Motor neuron (in vitro differentiated cells): ENCODE data around the gene CACHD1. TPM values are rescaled to one million over a fixed set of nuclear protein-coding genes. Genes with fewer than 3 reads are reported as not detected.

Experiments
- ATAC-seq, 8 experiments: fragments of 200-7000 bp; cut with Tn5 transposase; replicated peaks in 6 of 8; 2 replicates each; pipeline ENCODE4 v1.8.0; 2021; ENCODE audit warnings: mild to moderate bottlenecking in 8 of 8, moderate library complexity in 8 of 8
- H3K27ac ChIP-seq, 2 donors: fragments of 250-450 bp; sonication (Bioruptor Pico); 2 replicates each; pipeline ENCODE4 v1.9.0; 2021; ENCODE audit warnings: antibody characterized with exemption in 2 of 2, mild to moderate bottlenecking in 2 of 2, moderate library complexity in 1 of 2
- H3K4me1 ChIP-seq, 2 donors: fragments of 250-450 bp; sonication (Bioruptor Pico); replicated peaks in 1 of 2; 2 replicates each; pipeline ENCODE4 v1.6.1; 2021; ENCODE audit warnings: antibody characterized with exemption in 2 of 2, mild to moderate bottlenecking in 2 of 2, moderate library complexity in 1 of 2
- H3K4me3 ChIP-seq, 5 donors: fragments of 250-450 bp; sonication (Bioruptor Pico); 2 replicates each; pipeline ENCODE4 v1.9.0; 2021; ENCODE audit warnings: antibody characterized with exemption in 5 of 5, mild to moderate bottlenecking in 5 of 5, moderate library complexity in 4 of 5
- WGBS, 10 experiments: fragments of 450-650 bp; shearing (Covaris generic); methylation state at CpG; one replicate each; pipeline ENCODE4 v1.0.0; 2022; 5-methylcytosine and 5-hydroxymethylcytosine counted together
- in situ Hi-C, 9 experiments: fragments of 400-800 bp; cut with MboI; loops; one replicate each; pipeline ENCODE4 v1.15.0; 2021; ENCODE audit warnings: low sequenced_read_pairs in 9 of 9, low pct_unique_long_range_greater_than_20kb in 2 of 9; ENCODE audit not compliant: unreplicated experiment in 9 of 9
- total RNA-seq, 8 experiments: library from RNA; unstranded; fragments of 300-600 nt; gene quantifications; 2 replicates each; pipeline versions ENCODE4 v1.2.3 to v1.2.4, GENCODE V29; 2022

Gene CACHD1
- total RNA-seq, 8 experiments from 2014 or later, result 18.6 to 54.2 (median 31.6) TPM

DNA sequence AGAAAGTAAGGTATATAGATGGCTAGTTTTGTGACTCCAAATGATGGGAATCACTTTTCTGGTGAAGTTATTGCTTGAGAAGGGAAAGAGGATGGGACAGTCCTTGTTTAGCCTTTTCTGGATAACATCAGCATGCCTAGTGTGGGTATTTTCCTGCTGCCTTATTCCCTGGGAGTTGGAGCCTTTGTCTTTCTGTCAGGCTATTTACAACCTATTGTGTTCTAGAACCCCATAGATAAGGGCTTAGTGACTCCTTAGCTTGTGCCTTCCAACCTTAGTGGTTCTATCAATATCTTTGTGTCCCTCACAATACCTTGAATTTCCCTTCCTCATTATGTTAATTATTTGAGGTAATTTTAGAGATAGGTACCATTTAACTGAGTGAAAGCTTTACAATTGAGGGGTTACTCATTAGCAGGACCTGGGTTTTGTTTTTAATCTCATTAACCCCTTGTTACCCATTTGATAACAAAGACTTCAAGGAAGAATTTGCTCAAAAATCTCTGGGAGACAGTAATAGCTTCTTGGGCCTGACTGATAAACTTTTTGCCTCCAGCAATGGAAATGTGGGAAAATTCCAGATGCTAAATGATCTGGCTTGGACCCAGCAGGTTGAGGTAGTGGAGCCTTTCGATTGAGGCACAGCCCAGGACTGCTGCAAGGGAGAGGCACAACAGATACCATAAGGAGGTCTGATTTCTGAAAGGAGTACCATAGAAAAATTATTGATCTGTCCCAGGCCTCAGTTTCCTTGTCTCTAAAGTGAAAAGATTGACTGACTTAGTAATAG lies 49.0 kb downstream of the CACHD1 start:
- in situ Hi-C loops, result no loop called here
- ATAC-seq, result peak in 1 of 8 experiments; percentile 14
- peaks cover 55 to 65% of the 10 kb centered on the region in 2 donors for H3K4me1 ChIP-seq
- WGBS, 10 experiments, result 65 to 80% (median 70%) methylated on average over 1 of the region's 1 CpG; no CpG with 5 or more reads in 3 of the 10 experiments
- no peak overlapping the region for H3K4me3 ChIP-seq
- H3K27ac ChIP-seq, result no peak overlapping the region

DNA sequence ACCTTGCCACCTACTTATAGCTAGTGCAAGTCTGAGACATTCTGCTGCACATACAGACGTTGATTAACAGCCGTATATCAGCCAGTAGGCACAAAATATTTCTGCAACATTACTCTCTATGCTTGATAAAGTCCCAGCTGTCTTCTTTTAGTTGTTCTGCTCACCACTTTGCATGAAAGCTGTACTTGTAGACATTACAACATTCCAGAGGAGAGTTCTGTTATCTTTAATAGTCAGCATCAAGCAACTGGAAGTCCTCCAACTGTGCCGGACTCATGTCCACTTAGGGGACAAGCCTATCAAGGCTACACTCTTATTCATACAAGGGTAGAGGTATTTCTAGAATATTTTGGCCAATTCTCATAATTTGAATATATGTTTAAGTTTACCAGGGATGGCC lies 50.0 kb downstream of the CACHD1 start:
- ATAC-seq, result no peak
- H3K27ac ChIP-seq, result no peak overlapping the region
- WGBS, 10 experiments, result 67 to 100% (median 97%) methylated on average over 1 to 3 of the region's 3 CpGs
- no peak overlapping the region for H3K4me3 ChIP-seq
- in situ Hi-C loops, result no loop called here
- peaks cover 53 to 60% of the 10 kb centered on the region in 2 donors for H3K4me1 ChIP-seq

DNA sequence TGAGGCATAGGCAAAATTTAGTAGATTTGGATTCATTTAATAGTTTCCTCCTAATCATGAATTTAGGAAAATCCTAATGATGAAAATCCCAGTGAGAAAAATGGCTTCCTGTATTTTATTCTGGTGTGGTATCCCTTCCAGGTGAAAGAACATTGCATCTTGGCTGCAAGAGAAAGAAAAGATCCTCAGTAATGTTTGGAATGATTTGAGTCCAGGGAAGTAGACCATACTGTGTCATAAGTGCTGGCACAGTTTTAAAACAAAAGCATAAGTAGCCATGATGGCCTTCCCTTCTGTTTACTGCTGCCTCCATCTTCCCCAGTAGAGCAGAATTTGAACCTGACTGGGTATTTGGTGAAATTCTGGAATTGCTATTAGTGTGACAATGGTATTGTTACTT lies 52.8 kb downstream of the CACHD1 start:
- no peak for ATAC-seq
- no peak overlapping the region for H3K27ac ChIP-seq
- H3K4me1 ChIP-seq, result peaks cover 54 to 61% of the 10 kb centered on the region in 2 donors
- no peak overlapping the region for H3K4me3 ChIP-seq
- in situ Hi-C loops, result no loop called here

DNA sequence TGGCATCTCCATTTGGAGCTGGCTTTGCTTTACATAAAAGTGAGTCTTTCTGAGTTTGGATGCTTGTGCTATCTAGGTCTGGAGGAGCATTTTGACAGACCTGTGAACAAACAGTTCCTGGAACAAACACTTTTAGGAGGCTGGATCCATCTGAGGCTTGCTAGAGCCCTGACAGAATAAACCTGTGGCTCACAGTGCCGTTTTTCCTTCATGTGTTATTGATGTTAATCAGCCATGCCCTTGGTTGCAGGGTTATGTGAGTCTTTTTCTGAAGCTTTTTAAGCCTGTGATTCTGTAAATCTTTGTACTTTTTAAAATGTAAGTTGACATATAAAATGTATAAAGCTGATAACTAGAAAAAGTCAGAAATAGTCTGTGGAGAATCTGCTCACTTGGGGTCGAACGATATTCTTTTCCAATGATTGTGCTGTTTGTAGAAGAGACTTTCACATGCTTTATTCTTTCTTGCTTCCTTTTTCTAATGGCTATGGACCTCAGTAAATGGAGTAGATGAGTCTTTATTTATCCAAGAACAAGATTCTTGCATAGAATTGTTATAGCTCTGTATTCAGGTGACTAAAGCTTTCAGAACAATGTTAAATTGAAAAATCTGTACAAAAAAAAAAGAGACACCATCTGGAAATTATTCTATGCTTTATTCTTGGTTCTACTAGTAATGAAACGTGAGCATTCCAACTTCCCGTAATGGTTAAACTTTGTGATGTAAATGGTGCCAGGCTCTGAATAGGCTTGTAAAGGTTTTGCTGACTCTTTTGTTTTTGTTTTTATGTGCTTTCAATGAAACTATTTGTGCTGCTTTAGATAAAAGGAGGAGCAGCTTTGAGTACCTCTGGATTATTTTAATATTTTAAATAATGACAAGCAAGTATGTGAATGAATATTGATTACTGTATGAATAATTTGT lies 53.7 kb downstream of the CACHD1 start:
- in situ Hi-C loops, result no loop called here
- ATAC-seq, result peak in 5 of 8 experiments; percentile 53 to 73 (median 68)
- Histone ChIP-seq H3K4me3 (peak overlapping the region in 2 of 5 donors; percentile 4 to 8), H3K27ac (peak overlapping the region; percentile 37 to 50), H3K4me1 (peaks cover 50 to 57% of the 10 kb centered on the region in 2 donors)
- 0 to 92% (median 33%) methylated on average over 2 to 5 of the region's 5 CpGs; no CpG with 5 or more reads in 1 of the 10 experiments for whole genome bisulfite sequencing, 10 experiments

DNA sequence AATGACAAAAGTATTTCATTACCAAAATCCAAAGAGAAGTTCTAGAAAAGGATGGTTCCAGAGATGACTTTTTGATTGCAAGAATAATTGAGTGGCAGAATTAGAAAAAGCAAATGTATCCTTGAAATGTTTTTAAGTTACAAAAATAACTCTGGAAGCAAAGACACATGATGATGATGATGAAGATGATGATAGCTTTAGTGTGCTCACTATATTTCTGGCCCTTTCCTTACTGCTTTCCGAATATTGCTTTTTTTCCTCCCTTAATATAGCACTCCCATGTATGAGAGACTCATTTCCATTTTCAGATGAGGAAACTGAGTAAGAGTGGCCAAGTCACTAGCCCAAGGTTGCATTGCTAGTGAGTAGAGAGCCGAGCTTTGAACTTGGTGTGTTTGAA lies 54.7 kb downstream of the CACHD1 start:
- ATAC-seq, result no peak
- no peak overlapping the region for H3K27ac ChIP-seq
- 40 to 100% (median 100%) methylated on average over 1 to 2 of the region's 2 CpGs; no CpG with 5 or more reads in 1 of the 10 experiments for WGBS, 10 experiments
- H3K4me3 ChIP-seq, result no peak overlapping the region
- peaks cover 52 to 54% of the 10 kb centered on the region in 2 donors for H3K4me1 ChIP-seq
- in situ Hi-C loops, result no loop called here

DNA sequence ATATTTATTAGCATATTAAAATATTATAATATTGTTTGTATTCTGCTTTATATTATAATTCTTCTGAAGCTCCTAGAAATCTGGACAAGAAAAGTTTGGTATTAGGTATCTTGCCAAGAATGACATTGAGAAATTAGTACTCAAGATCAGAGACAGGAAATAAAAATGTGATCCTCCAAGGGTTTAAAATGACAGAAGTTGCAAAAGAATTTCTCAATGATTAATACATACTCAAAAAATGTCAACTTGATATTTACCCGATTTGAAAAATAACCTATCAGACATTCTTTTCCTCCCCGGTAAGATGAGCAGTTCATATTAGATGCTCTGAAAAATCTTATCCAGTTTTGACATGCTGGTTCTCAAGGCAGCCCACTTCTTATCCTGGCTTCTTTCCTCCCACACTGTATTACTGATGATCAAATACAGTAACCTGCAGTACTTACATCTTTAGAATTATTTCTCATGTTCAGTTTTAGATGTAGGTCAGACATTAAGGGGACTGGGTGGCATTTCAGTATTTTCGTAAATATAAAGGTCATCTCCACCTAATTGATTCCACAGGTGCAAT lies 55.3 kb downstream of the CACHD1 start:
- H3K4me3 ChIP-seq, result no peak overlapping the region
- in situ Hi-C loops, result no loop called here
- 6 to 100% (median 85%) methylated on average over 2 to 3 of the region's 3 CpGs; no CpG with 5 or more reads in 1 of the 10 experiments for WGBS, 10 experiments
- H3K27ac ChIP-seq, result no peak overlapping the region
- ATAC-seq, result no peak
- H3K4me1 ChIP-seq, result peaks cover 52 to 53% of the 10 kb centered on the region in 2 donors

DNA sequence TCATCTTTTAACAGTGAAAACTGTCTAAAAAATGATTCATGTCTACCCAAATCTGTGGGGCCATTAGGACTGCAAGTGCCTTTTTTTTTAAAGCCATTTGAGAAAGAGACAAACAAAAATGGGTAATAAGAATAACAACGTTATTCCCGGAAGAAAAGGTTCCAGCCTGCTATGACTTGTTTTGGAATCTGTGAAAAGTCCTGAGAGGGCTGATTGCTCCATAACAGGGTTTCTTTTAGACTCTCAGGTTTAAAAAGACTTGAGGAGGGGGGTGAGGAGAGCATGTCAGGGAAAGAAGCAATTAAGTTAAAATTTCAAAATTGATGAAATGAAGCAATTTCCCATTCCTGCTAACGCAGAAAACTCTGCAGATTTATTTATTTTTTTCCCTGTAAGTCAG lies 56.4 kb downstream of the CACHD1 start:
- in situ Hi-C loops, result no loop called here
- H3K27ac ChIP-seq, result no peak overlapping the region
- peaks cover 52 to 53% of the 10 kb centered on the region in 2 donors for H3K4me1 ChIP-seq
- no peak for ATAC-seq
- WGBS, 10 experiments, result 29 to 77% (median 72%) methylated on average over 2 to 3 of the region's 3 CpGs; no CpG with 5 or more reads in 1 of the 10 experiments
- no peak overlapping the region for H3K4me3 ChIP-seq

DNA sequence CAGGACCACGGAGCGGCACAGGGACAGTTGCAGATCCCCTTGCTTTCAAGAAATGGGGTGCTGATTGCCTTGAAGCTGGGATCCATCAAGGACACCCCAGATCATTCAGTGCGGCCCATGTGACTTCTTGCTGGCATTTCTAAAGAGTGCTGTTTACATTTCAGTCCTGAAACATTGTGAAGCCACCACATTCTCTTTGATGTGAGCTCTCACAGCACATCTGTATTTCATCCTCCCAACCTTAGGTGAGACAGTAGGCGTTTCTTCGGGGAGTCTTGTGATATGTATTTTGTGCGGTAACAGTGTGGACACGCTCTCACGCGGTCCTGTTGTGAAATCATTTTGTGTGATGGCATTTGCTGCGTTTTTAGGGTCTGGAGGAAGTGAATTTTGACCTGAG lies 57.2 kb downstream of the CACHD1 start:
- in situ Hi-C loops, result no loop called here
- WGBS, 10 experiments, result 78 to 100% (median 87%) methylated on average over 3 to 10 of the region's 10 CpGs; no CpG with 5 or more reads in 1 of the 10 experiments
- Histone ChIP-seq H3K4me1 (peaks cover 52 to 56% of the 10 kb centered on the region in 2 donors), H3K4me3 (no peak overlapping the region), H3K27ac (no peak overlapping the region)
- ATAC-seq, result peak in 5 of 8 experiments; percentile 11 to 39 (median 30)

DNA sequence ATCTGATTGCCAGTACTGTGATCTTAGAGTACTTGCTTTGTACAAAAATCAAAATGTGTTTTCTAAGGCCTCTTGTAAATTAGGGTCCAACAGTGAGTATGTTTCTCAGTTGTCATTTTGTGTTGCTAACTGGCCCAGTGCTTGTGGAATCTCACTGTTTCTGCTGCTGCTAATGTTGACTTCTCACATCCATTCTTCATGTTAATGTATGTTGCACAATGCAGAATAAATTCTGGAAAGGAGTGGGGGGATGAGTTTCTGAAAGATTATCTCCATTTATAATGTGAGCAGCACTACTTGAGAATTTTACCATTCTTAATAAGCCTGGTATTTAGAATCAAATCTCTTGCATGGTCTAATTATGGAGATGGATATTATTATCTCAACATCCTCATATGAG lies 57.9 kb downstream of the CACHD1 start:
- in situ Hi-C loops, result no loop called here
- peaks cover 52% of the 10 kb centered on the region in 2 donors for H3K4me1 ChIP-seq
- no peak overlapping the region for H3K4me3 ChIP-seq
- no peak overlapping the region for H3K27ac ChIP-seq
- peak in 6 of 8 experiments; percentile 18 to 66 (median 41) for ATAC-seq

DNA sequence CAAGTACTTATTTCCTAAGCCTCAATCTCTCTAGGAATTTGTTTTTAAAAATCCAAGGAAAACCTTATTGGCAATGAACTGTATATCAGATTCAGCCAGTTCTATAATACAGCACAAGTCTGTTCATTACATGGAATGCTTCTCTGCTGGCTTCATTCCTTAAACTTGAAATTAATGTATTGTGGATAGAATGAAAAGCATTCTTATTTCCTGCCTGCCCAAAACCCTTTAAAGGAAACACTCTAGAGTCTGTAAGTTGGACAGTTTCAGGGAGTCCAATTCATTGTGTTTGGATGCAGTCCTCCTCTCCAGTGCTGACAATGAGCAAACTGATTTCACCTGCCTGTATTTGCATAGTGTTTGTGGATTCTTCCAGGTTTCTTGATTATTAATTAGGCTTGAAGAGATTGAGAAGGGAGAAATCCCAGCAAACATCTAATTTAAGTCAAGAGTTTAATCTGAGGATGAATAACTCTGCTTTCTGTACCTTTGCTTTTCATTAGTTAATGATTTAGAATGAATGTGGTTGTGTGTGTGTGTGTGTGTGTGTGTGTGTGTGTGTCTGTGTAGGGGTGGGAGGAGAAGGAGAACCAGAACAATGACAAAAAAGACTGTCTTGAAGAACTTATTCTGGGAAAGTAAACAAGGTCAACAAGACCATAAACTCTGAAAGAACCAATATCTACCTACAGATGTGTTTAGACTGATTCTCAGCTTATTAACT lies 61.2 kb downstream of the CACHD1 start:
- in situ Hi-C loops, result no loop called here
- ATAC-seq, result no peak

DNA sequence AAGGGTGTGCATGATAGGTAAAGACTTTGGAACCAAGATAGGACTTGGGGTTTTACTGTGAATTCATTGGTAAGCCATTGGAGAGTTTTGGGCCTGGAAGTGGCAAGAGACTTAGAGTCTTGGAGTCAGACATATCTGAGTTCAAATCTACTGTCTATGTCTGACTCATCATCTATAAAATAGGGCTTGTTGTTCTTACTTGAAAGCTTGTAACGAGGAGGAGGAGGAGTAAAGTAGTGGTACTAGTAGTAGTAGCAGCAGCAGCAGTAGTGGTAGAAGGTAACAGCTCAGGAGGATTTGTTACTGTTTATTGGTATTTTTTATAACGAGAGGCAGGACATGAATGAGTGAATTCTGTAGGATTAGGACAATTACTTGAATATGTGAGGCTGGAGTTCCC lies 62.7 kb downstream of the CACHD1 start:
- H3K27ac ChIP-seq, result no peak overlapping the region
- 0 to 100% (median 87%) methylated on average over 1 to 2 of the region's 2 CpGs; no CpG with 5 or more reads in 3 of the 10 experiments for WGBS, 10 experiments
- ATAC-seq, result no peak
- peaks cover 26 to 32% of the 10 kb centered on the region in 2 donors for H3K4me1 ChIP-seq
- H3K4me3 ChIP-seq, result no peak overlapping the region
- in situ Hi-C loops, result no loop called here

More for the DNA sequence above, 61.2 kb downstream of the CACHD1 start:
- H3K4me1 ChIP-seq, result peaks cover 26 to 32% of the 10 kb centered on the region in 2 donors
- H3K27ac ChIP-seq, result no peak overlapping the region
- no peak overlapping the region for H3K4me3 ChIP-seq

DNA sequence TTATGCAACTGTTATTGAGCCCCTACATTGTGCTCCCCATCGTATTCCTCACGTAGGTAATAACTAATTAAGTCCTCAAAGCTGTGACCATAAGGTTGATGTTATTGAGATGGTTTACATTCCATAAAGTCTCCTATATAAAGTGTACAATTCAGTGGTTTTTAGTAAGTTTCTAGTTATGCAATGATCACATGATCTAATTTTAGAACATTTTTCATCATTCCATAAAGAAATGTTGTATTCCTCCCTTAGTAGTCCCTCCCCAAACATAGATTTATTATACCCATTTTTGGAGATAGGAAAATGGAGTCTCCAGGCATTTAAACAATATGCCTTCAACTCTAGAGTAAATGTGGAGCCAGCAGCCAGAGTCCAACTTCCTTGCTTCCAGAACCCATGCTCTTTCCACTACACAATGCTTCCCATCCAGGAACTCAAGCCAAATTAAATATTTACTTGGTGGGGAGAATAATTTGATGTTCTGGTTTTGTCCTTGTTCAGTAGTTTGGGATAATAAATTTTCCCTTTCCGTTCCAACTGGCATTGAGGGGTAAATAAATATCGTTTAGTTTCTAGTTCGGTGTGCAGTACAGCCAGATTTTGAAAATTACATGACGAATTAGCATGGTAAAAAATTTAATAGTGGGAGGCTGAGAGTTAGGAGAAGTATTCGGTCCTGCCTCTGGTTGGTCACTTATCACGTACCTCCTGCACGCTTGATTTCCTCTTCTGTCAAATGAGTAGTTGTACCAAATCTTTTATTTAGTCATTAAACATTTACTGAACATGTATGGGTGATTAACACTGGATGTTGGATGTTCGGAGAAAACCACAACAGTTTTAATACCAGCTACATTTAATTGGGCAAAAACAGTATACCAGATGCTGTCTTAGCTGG lies 66.3 kb downstream of the CACHD1 start:
- Histone ChIP-seq H3K4me3 (no peak overlapping the region), H3K27ac (no peak overlapping the region), H3K4me1 (peaks cover 52 to 58% of the 10 kb centered on the region in 2 donors)
- no peak for ATAC-seq
- in situ Hi-C loops, result no loop called here
- WGBS, 10 experiments, result 46 to 93% (median 78%) methylated on average over 2 to 10 of the region's 10 CpGs
